Stimulated activated CD8-positive, alpha-beta memory T cell treated with anti-CD3 and anti-CD28 coated beads, Interleukin-4, amount 100 ng/mL, for 1 hour (primary cell): ENCODE results near the gene NBPF9.
"Not testable (repeated sequence)": the region's sequence is repeated elsewhere in the genome, so short reads cannot be mapped to it uniquely, and the experiment has no call there.

Experiments
- DNase-seq, 2 donors: peaks; one replicate each; pipeline ENCODE4 v3.0.0-alpha.2; 2020; ENCODE audit warnings: low read depth in 2 of 2, low spot score in 1 of 2

Gene NBPF9

DNA sequence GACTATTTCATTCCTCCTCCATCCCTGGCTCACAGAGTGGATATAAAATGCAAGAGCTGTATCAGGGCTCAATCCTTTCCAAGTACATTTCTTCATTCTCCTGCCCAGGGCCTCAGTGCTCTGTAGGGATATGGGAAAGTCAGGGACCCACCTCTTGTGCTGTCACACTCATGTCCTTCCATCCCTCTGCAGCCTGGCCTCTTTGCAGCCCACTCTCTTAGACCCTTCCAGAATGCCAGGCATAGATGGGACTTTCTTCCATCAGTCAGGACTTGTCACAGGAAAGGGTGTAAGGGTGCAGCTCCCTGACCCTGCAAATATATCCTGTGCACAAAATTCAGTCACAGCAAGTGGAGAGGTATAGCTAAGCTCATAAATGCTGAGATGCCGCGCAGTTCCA, 86.7 kb downstream of the NBPF9 start:
- not testable (repeated sequence) for DNase-seq

DNA sequence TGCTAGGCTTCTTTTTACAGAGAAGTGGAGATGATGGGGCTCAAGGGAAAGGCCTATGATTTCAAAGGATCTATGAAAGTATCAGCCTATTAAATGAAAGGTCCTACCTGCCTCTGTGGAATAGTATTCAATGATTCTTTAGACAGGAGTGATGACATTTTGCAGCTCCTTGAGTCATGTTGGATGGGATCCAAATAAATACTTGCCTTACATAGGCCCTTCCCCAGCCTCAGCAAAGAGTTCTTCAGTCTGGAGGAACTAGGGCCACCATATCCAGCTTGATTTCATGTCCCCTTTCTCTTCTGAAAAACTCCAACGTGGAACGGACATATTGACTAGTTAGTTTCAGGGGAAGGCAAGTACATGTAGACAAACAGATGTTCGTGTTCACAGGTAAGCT, 87.8 kb downstream of the NBPF9 start:
- not testable (repeated sequence) for DNase-seq

DNA sequence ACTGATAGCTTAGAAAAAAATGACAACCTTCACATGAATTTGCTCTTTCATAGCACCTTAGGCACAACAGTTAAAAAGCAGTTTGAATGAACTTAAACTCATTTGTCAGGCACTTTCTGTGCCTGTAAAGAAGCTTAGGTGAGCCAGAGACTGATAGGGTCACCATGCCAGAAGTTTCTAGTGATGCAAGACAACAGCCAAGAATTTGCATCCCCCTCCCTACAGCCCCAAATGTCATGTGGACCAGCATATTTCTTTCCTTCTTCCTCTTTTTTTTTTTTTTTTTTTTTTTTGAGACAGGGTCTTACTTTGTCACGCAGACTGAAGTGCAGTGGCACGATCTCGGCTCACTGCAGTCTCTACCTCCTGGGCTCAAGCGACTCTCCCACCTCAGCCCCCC, 89.8 kb downstream of the NBPF9 start:
- DNase-seq, result not testable (repeated sequence)

DNA sequence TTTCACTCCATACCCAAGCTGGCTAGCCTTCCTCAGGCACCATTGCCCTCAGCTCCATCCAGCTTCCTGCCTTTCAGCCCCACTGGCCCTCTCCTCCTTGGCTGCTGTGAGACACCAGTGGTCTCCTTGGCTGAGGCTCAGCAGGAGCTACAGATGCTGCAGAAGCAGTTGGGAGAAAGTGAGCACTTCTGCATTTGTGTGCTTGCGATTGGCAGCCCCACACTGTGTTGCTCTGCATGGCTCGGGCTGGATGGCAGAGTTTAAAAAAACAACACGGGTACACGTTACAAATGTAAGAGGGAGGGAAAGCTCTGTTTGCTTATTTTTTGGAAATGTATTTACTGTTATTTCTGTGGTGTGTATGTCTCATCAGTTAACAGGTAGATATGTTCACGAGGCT, 90.8 kb downstream of the NBPF9 start:
- DNase-seq, result not testable (repeated sequence)

DNA sequence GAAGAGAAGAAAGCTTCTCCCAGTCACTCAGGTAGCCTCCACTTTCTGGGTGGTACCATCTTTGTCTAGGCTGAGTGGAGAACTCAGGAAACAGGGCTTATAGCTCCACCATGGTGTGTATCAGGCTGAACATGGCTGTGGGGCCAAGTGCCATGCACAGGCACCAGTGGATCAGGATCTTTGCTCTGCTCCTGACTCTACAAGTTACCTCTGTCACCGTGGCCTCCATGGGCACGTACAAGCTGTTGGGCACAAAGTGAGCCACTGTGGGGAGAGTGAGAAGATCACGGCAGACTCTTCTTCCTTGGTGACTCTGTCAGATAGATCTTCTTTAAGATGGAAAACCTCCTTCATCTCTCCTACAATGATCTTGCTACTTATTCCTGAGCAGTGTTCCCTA, 93.6 kb downstream of the NBPF9 start:
- DNase-seq, result not testable (repeated sequence)

DNA sequence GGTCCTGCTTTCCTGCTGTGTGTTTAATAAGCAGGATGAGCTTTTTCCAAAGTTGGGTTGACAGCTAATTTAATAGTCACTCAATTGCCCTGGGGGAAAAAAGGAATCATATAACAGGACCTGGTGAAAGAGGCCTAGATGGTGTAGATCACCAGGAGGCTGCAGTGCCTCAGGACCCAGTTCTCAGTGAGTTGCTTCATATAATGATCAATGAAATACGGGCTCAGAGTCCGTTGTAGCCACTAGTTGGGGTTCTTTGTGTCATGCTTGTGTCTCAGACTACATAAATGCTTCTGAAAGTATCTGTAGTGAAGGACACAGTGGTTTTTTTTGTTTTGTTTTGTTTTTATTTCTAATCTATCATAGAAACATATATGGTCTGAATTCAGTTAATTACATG, 94.6 kb downstream of the NBPF9 start:
- DNase-seq, result not testable (repeated sequence)

DNA sequence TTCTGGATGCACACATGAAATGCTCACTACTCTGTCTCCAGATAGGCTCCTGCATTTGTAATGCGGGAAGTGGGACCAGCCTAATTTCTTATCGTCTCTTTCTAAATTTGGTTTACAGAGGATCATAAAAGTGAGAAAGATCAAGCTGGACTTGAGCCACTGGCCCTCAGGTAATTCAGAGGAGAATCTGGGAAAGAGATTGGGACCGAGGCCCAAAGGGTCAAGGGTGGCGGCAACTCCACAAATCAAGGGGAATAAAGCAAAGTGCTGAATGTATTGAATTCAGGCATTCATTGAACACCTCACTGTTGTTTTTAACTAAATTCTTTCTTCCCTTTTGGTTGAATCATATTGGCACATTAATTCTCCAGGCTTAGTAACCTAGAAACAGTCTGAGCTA, 95.0 kb downstream of the NBPF9 start:
- DNase-seq, result not testable (repeated sequence)
